ENCODE data around the gene RHOV.
A peak's percentile ranks its signal among the peaks of the same experiment; 100 is the strongest.

The RHOV gene

DNA sequence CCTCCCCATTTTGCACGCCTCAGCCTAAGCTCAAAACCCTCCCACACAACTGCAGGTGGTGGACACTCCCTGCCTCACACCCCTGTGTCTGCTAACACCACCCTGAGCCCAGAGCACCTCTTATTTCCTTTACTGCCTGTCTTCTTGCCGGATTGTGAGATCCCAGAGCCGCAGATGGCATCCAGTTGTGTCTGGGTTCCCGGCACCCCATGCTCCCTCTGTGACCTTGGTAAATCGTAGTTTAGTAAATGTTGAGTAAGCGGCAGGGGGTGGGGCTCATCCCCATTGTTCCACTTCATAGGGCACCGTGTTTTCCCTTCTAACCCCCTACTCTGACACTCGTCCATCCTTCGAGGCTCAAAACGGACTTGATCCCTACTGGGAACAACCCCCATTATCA, 15.3 kb downstream of the RHOV start:
- CTCF ChIA-PET: interaction anchor here (0.6 to 4.2 kb wide), 50 partner anchors 24 to 474 kb away, joined by 3 to 31 read pairs (median 4); partner anchors contain the start of genes DNAJC17, NUSAP1, RAD51 and RPUSD2
- TF ChIP-seq, protein P1, sequence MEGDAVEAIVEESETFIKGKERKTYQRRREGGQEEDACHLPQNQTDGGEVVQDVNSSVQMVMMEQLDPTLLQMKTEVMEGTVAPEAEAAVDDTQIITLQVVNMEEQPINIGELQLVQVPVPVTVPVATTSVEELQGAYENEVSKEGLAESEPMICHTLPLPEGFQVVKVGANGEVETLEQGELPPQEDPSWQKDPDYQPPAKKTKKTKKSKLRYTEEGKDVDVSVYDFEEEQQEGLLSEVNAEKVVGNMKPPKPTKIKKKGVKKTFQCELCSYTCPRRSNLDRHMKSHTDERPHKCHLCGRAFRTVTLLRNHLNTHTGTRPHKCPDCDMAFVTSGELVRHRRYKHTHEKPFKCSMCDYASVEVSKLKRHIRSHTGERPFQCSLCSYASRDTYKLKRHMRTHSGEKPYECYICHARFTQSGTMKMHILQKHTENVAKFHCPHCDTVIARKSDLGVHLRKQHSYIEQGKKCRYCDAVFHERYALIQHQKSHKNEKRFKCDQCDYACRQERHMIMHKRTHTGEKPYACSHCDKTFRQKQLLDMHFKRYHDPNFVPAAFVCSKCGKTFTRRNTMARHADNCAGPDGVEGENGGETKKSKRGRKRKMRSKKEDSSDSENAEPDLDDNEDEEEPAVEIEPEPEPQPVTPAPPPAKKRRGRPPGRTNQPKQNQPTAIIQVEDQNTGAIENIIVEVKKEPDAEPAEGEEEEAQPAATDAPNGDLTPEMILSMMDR (IDR thresholded peaks at IDR 0.05; ENCODE audit: control extremely low read depth, extremely low read depth, low read depth, missing control alignments): no peak
- no peak for DNase-seq (ENCODE audit: extremely low spot score)
- POLR2A ChIA-PET: interaction anchor here (0.6 to 1.8 kb wide), 3 partner anchors 14 to 112 kb away, joined by 4 to 16 read pairs (median 7); partner anchors contain the start of gene VPS18

DNA sequence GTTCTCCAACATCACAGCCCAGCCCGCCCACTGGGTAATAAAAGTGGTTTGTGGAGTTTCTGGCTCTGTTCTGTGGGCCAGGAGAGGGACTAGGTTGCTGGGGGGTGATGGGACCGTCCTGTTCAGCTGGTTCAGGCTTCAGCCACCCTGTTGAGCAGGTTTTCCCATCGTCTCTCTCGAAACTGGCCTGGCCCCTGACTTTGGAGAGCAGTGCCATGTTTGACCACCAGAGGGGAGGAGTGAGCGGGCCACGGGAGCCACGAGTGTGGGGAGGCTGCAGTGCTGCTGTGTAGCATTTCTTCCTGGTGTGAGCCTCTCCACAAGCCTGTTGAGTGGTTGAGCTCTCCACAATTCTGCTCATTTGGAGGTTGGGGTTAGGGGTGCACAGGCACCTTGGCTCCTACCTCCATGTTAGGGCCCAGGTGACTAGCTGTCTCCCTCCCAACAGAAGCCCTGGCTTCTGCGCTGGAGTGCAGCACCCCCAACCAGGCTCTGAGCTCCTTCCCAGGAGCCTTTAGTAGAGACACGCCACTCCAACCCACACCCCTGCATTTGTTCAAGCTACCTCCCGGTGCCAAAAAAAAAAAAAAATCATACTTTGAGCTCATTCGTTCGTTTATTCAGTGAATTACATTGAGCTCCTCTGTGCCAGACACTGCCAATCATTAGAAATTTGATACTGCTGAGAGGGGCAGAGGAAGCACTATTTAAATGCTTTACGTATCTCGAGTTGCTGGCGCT, 16.3 kb downstream of the RHOV start:
- TF ChIP-seq, protein P1 (IDR thresholded peaks at IDR 0.05; ENCODE audit: control extremely low read depth, extremely low read depth, low read depth, missing control alignments): peak; percentile 97
- peak; percentile 89 for DNase-seq (ENCODE audit: extremely low spot score)
- POLR2A ChIA-PET: interaction anchor here (0.6 to 2.5 kb wide), 4 partner anchors 15 to 111 kb away, joined by 4 to 7 read pairs (median 6); partner anchors contain the start of gene VPS18
- CTCF ChIA-PET: interaction anchor here (0.6 to 4.2 kb wide), 51 partner anchors 23 to 1171 kb away, joined by 3 to 31 read pairs (median 3); partner anchors contain the start of genes CCDC32, DNAJC17, RAD51 and ZFYVE19

DNA sequence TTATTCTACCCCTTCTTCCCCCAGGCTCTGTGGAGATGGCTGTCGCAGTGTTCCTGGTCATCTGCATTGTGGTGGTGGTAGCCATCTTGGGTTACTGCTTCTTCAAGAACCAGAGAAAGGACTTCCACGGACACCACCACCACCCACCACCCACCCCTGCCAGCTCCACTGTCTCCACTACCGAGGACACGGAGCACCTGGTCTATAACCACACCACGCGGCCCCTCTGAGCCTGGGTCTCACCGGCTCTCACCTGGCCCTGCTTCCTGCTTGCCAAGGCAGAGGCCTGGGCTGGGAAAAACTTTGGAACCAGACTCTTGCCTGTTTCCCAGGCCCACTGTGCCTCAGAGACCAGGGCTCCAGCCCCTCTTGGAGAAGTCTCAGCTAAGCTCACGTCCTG, 17.3 kb downstream of the RHOV start:
- ChIA-PET POLR2A (interaction anchor here (2.5 kb wide), 1 partner anchor 16 kb away, joined by 7 read pairs; no protein-coding TSS in a partner anchor), CTCF (interaction anchor here (0.9 to 4.2 kb wide), 18 partner anchors 24 to 1172 kb away, joined by 3 to 31 read pairs (median 10); partner anchors contain the start of genes DNAJC17, RAD51 and ZFYVE19)
- TF ChIP-seq, protein P1 (IDR thresholded peaks at IDR 0.05; ENCODE audit: control extremely low read depth, extremely low read depth, low read depth, missing control alignments): no peak
- no peak for DNase-seq (ENCODE audit: extremely low spot score)

DNA sequence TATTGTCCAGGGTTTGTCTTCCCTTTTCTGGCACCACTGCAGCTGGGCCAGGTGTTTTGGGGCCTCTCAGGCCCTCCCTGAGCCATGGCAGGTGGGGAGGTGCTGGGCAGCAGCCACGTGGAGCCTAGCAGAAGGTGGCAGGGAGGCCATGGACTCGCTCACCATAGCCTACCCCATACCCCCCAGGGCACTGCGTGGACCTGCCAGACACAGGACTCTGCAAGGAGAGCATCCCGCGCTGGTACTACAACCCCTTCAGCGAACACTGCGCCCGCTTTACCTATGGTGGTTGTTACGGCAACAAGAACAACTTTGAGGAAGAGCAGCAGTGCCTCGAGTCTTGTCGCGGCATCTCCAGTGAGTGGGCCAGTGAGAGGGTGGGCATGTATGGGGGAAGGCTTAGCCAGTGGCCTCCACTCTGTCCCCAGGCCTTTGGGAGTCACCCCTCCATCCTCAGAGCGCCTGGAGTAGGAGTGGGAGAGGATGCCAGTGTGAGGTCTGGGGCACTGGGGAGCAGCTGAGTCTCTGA, 18.3 kb downstream of the RHOV start:
- CTCF ChIA-PET: interaction anchor here (0.9 to 4.2 kb wide), 5 partner anchors 28 to 166 kb away, joined by 3 to 31 read pairs (median 3); no protein-coding TSS in a partner anchor
- POLR2A ChIA-PET: interaction anchor here (2.5 kb wide), 1 partner anchor 17 kb away, joined by 7 read pairs; no protein-coding TSS in a partner anchor
- DNase-seq (ENCODE audit: extremely low spot score): no peak
- TF ChIP-seq, protein P1 (IDR thresholded peaks at IDR 0.05; ENCODE audit: control extremely low read depth, extremely low read depth, low read depth, missing control alignments): no peak

DNA sequence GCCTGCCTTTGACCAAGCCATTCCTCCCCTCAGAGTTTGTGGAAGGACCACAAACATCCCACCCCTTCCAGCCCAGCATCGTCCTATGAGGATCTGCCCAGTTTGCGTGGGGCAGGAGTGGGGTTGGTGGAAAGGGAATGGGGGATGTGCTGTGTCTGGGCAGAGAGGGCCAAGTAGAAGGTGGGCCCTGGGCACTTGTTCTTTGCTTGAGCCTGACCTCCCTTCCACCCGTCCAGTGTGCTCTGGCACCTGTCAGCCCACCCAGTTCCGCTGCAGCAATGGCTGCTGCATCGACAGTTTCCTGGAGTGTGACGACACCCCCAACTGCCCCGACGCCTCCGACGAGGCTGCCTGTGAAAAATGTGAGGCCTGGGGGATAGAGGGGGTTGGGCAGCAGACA, 19.9 kb downstream of the RHOV start:
- TF ChIP-seq, protein P1 (IDR thresholded peaks at IDR 0.05; ENCODE audit: control extremely low read depth, extremely low read depth, low read depth, missing control alignments): no peak
- ChIA-PET POLR2A (no interaction called here), CTCF (interaction anchor here (1.2 to 1.5 kb wide), 2 partner anchors 41 to 68 kb away, joined by 3 read pairs; no protein-coding TSS in a partner anchor)
- DNase-seq (ENCODE audit: extremely low spot score): no peak

DNA sequence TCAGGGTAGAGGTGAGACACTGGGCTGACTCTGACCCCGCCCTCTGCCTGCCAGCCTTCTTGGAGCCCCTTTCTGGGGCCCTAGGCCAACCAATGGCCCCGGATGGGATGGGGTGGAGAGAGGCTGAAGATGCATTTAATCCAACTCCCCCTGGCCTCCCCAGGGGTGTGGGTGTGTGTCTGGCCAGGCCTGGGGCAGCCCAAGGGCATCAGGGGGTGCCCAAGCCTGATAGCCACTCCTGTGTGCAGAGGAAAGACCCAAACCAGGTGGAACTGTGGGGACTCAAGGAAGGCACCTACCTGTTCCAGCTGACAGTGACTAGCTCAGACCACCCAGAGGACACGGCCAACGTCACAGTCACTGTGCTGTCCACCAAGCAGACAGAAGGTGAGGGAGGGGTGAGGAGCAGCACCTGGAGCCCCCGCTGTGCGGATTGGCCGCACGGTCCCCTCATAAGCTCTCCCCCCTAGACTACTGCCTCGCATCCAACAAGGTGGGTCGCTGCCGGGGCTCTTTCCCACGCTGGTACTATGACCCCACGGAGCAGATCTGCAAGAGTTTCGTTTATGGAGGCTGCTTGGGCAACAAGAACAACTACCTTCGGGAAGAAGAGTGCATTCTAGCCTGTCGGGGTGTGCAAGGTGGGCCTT, 20.7 kb downstream of the RHOV start:
- DNase-seq (ENCODE audit: extremely low spot score): no peak
- ChIA-PET POLR2A (no interaction called here), CTCF (no interaction called here)
- TF ChIP-seq, protein P1 (IDR thresholded peaks at IDR 0.05; ENCODE audit: control extremely low read depth, extremely low read depth, low read depth, missing control alignments): no peak

Measured in GM10248 (cell line).